ENCODE data around the gene MYRF. TPM values are rescaled to one million over a fixed set of nuclear protein-coding genes. Genes with fewer than 3 reads are reported as not detected.
A peak's percentile ranks its signal among the peaks of the same experiment; 100 is the strongest.

The MYRF gene
- total RNA-seq, 4 donors from 2014 or later: 6.4 to 106 (median 12.7) TPM

DNA sequence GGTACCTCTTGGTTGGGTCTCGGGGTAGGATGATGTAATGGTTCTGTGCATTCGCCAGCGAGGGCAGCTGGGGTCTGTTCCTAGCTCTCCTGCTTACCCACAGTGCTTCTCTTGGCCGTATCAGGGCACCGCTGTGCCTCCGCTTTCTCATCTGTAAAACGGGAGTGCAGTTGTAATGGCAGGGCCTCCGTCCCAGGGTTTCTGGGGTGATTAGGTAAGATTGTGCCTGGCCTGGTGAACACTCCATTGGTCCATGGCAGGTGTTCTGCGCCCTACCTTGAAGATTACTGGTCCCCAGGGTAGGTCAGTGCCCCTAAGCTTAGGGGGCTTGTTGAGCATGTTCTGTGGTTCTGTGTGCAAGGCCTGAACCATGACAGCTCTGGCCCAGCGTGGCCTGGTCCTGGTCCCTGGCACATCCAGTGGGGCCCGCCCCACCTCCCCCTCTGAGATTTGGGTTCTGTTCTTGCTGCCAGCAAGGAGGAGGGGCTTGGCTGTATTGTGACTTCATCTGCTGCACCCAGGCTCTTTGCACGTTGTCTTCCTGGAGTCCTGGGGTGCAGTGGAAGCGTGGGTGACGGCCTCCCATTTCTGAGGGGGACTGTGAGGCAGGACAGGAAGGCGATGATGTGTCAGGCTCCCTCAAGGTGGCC lies 4.9 kb downstream of the MYRF start:
- DNase-seq: no peak
- Histone ChIP-seq H3K27ac (peak overlapping the region; percentile 86 to 91), H3K9me3 (no peaks in the 10 kb centered on the region), H3K4me3 (no peak overlapping the region), H3K27me3 (no peaks in the 10 kb centered on the region), H3K36me3 (no peaks in the 10 kb centered on the region), H3K4me1 (peaks cover 0 to 3% of the 10 kb centered on the region in 2 donors)
- TF ChIP-seq, protein P1, sequence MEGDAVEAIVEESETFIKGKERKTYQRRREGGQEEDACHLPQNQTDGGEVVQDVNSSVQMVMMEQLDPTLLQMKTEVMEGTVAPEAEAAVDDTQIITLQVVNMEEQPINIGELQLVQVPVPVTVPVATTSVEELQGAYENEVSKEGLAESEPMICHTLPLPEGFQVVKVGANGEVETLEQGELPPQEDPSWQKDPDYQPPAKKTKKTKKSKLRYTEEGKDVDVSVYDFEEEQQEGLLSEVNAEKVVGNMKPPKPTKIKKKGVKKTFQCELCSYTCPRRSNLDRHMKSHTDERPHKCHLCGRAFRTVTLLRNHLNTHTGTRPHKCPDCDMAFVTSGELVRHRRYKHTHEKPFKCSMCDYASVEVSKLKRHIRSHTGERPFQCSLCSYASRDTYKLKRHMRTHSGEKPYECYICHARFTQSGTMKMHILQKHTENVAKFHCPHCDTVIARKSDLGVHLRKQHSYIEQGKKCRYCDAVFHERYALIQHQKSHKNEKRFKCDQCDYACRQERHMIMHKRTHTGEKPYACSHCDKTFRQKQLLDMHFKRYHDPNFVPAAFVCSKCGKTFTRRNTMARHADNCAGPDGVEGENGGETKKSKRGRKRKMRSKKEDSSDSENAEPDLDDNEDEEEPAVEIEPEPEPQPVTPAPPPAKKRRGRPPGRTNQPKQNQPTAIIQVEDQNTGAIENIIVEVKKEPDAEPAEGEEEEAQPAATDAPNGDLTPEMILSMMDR (IDR thresholded peaks at IDR 0.05): no peak
- no peak for TF ChIP-seq POLR2A (IDR thresholded peaks at IDR 0.05)
- intact Hi-C loops (cut with DNase I; ENCODE audit: low total_unique reads): no loop called here

DNA sequence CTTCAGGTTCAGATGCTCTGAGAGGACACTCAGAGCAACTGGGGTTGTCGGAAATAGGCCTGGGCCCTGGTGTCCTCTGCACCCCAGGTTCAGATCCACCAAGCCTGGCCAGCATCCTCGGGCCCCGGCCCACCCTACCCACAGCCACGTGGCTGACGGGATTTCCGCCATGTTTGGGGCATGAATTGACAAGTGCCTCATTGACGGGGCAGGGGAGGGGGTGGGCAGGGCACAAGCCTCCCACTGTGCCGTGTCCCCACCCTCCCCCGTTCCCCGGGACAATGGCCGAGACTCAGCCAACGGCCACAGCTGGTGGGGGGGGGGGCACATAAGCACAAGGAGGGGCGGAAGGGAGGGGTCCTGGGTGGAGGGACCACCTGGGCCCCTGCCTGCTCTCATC lies 8.5 kb downstream of the MYRF start:
- TF ChIP-seq, protein P1 (IDR thresholded peaks at IDR 0.05): no peak
- no peak for TF ChIP-seq POLR2A (IDR thresholded peaks at IDR 0.05)
- intact Hi-C loops (cut with DNase I; ENCODE audit: low total_unique reads): no loop called here
- no peaks in the 10 kb centered on the region for H3K9me3 ChIP-seq

DNA sequence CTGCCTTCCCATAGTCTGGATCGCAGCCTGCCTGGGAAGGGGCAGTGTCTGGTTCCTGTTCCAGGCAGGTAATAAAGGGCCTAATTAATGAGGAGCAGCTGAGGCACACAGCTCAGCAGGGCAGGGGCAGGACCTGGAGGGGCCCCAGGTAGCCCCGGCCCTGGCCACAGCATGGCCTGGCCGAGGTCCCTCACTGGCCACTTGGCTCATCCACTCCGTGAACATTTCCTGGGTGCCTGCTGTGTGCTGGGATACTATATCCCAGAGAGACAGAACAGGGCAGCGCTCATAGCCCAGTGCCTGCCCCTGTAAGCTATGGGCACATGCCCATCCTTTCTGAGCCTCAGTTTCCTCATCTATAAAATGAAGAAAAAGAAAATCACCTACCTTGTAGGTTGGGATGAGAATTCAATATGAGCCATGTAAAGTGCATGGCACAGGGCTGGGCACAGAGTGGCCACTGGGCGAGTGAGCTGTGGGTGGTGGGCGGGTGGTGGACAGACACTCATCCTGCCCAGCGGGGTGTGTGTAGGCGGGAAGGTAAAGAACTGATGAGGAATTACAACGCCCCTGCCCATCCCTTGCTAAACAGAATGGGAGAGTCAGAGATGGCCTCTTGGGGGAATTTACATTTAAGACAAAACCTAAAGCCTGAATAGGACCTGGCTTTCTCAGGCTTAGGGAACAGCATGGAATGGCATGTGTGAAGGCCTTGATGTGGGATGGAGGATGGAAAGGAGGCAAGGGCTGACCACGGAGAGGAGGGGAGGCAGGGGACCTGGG lies 9.2 kb downstream of the MYRF start:
- no peak overlapping the region for H3K4me3 ChIP-seq
- intact Hi-C loops (cut with DNase I; ENCODE audit: low total_unique reads): no loop called here
- no peaks in the 10 kb centered on the region for H3K9me3 ChIP-seq
- H3K27ac ChIP-seq: peak overlapping the region; percentile 93 to 95
- peaks cover 0 to 12% of the 10 kb centered on the region in 2 donors for H3K4me1 ChIP-seq
- no peaks in the 10 kb centered on the region for H3K36me3 ChIP-seq
- TF ChIP-seq, protein P1 (IDR thresholded peaks at IDR 0.05): no peak
- no peaks in the 10 kb centered on the region for H3K27me3 ChIP-seq
- no peak for DNase-seq

More for the DNA sequence above, 8.5 kb downstream of the MYRF start:
- no peak for DNase-seq
- Histone ChIP-seq H3K4me1 (peaks cover 0 to 12% of the 10 kb centered on the region in 2 donors), H3K36me3 (no peaks in the 10 kb centered on the region), H3K27ac (peak overlapping the region; percentile 93 to 95), H3K27me3 (no peaks in the 10 kb centered on the region), H3K4me3 (no peak overlapping the region)

DNA sequence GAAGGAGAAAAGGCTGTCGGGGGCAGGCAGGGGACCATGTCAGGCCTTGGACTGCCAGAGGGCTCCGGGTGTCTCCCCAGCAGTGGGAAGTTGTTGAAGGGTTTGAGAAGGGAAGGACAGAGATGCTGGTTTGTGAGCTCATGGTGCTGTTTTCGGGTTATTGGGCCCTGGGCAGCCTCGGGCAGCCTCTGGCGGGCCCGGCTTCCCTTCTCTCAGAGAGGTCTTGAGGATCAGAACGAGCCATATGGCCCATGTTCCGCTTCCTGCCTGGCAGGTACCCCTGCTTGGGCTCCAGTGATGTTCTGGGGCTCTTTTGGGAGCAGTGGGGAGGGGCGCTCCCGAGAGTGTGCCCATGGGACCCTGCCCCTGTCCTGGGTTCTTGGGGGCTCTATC lies 9.8 kb downstream of the MYRF start:
- H3K27me3 ChIP-seq: no peaks in the 10 kb centered on the region
- no peaks in the 10 kb centered on the region for H3K9me3 ChIP-seq
- no peak for DNase-seq
- no peak for TF ChIP-seq POLR2A (IDR thresholded peaks at IDR 0.05)
- TF ChIP-seq, protein P1 (IDR thresholded peaks at IDR 0.05): no peak
- H3K4me1 ChIP-seq: peaks cover 0 to 12% of the 10 kb centered on the region in 2 donors
- H3K4me3 ChIP-seq: no peak overlapping the region
- peak overlapping the region; percentile 93 to 95 for H3K27ac ChIP-seq
- intact Hi-C loops (cut with DNase I; ENCODE audit: low total_unique reads): no loop called here
- no peaks in the 10 kb centered on the region for H3K36me3 ChIP-seq

DNA sequence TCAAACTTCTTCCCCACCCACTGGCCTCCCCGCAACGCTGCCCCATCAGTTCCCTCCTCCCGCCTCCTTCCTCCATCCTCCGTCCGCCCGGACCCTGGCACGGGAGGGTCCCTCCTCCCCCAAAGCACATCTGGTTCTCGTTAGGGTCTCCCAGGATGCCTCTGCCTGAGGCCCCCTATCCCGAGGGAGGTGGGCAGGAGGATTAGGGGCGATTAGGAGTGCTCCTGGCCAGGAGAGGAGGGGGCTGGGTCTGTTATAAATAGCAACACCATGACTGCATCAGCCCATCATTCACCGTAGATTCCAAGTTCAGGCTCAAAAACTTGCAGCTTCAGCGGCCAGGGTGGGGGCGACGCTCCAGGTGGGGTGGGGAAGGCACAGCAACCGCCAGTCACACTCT lies 10.4 kb downstream of the MYRF start:
- no peak overlapping the region for H3K4me3 ChIP-seq
- intact Hi-C loops (cut with DNase I; ENCODE audit: low total_unique reads): no loop called here
- TF ChIP-seq, protein P1 (IDR thresholded peaks at IDR 0.05): no peak
- no peak for TF ChIP-seq POLR2A (IDR thresholded peaks at IDR 0.05)
- H3K27me3 ChIP-seq: no peaks in the 10 kb centered on the region
- H3K9me3 ChIP-seq: no peaks in the 10 kb centered on the region
- peaks cover 0 to 12% of the 10 kb centered on the region in 2 donors for H3K4me1 ChIP-seq
- H3K36me3 ChIP-seq: no peaks in the 10 kb centered on the region
- peak; percentile 48 to 55 for DNase-seq
- H3K27ac ChIP-seq: peak overlapping the region; percentile 93 to 95
